ENCODE measurements around the gene TGIF2. TPM values are rescaled to one million over a fixed set of nuclear protein-coding genes. Genes with fewer than 3 reads are reported as not detected.

The TGIF2 gene
- total RNA-seq, 1 experiment from 2014 or later: 81.7 TPM

- Histone ChIP-seq H3K56ac (ENCODE audit: insufficient read length, low read depth, low read length) (no peak overlapping the region), H3K9me3 (ENCODE audit: control insufficient read depth, low read depth, low read length) (no peaks in the 10 kb centered on the region), H3K4ac (ENCODE audit: low read depth, low read length) (no peak overlapping the region), H4K5ac (ENCODE audit: insufficient read length, low read depth, low read length) (no peak overlapping the region), H3K79me2 (ENCODE audit: insufficient read depth, low read length) (peaks cover 11% of the 10 kb centered on the region), H3K4me1 (ENCODE audit: insufficient read depth, low read length) (no peaks in the 10 kb centered on the region), H2BK120ac (ENCODE audit: low read depth, low read length, poor library complexity, severe bottlenecking) (no peak overlapping the region), H2AFZ (ENCODE audit: low read length) (no peak overlapping the region), H3K23me2 (ENCODE audit: insufficient read length, low read depth, low read length, poor library complexity, severe bottlenecking) (peaks cover 2% of the 10 kb centered on the region), H2BK5ac (ENCODE audit: insufficient read length, low read length) (no peak overlapping the region), H3K4me2 (ENCODE audit: insufficient read depth, insufficient read length, low read length) (no peak overlapping the region), H2BK15ac (ENCODE audit: low read depth, low read length) (no peak overlapping the region), H3T11ph (ENCODE audit: low read length) (no peak overlapping the region), H2BK12ac (ENCODE audit: insufficient read length, low read depth, low read length) (no peak overlapping the region), H3K27ac (ENCODE audit: insufficient read length, low read depth, low read length) (no peak overlapping the region), H4K8ac (replicated peaks; ENCODE audit: insufficient read length, low read depth, low read length) (no peak overlapping the region), H3K14ac (ENCODE audit: insufficient read depth, low read length) (no peak overlapping the region), H3K18ac (ENCODE audit: insufficient read length, low read depth, low read length) (no peak overlapping the region), H2AK5ac (ENCODE audit: insufficient read length, low read length) (no peak overlapping the region), H3K27me3 (ENCODE audit: insufficient read depth, low read length) (no peaks in the 10 kb centered on the region), H3K23ac (ENCODE audit: insufficient read length, low read depth, low read length) (no peak overlapping the region), H3K79me1 (ENCODE audit: insufficient read depth, low read depth, low read length, poor library complexity, severe bottlenecking) (peaks cover 4% of the 10 kb centered on the region), H2BK20ac (ENCODE audit: low read depth, low read length, poor library complexity, severe bottlenecking) (no peak overlapping the region), H4K20me1 (ENCODE audit: control insufficient read depth, insufficient read depth, insufficient read length) (no peaks in the 10 kb centered on the region), H4K91ac (ENCODE audit: insufficient read length, low read depth, low read length) (no peak overlapping the region), H3K9ac (ENCODE audit: extremely low read depth, insufficient read length, low read length) (no peak overlapping the region)
- no peak for DNase-seq
- no peak overlapping the region for H3K4me3 Mint-ChIP-seq
- peaks cover 30 to 76% (median 65%) of the 10 kb centered on the region in 3 experiments; a peak in 6 of 7 replicates for H3K36me3 Mint-ChIP-seq (ENCODE audit: insufficient read depth in 1 of 3, low read depth in 3 of 3)
- H3K4me1 Mint-ChIP-seq: peaks cover 4 to 7% of the 10 kb centered on the region in 2 experiments
- peak overlapping the region in 1 of 3 experiments; percentile 52; a peak in 3 of 7 replicates for H3K27ac Mint-ChIP-seq
- no peaks in the 10 kb centered on the region for H3K9me3 Mint-ChIP-seq
- no CpG with 5 or more reads among the region's 5 CpGs for WGBS (ENCODE audit: extremely low coverage, insufficient read length, low lambda C conversion rate)
- TF ChIP-seq CTCF (conservative IDR thresholded peaks at IDR 0.05): no peak
- H3K27me3 Mint-ChIP-seq (ENCODE audit: low read depth): no peaks in the 10 kb centered on the region
These were observed 38.2 kb downstream of the TGIF2 start for GRCh38 chr20:36611625-36612024.
